Esophagus mucosa (tissue), 1 donor: ENCODE results near the gene ATXN1. TPM values are rescaled to one million over a fixed set of nuclear protein-coding genes. Genes with fewer than 3 reads are reported as not detected.
A peak's percentile ranks its signal among the peaks of the same experiment; 100 is the strongest.

Source experiments
- ATAC-seq: fragments of 200-7000 bp; cut with Tn5 transposase; one replicate; pipeline ENCODE4 v1.9.1; 2020
- total RNA-seq: library from RNA; stranded (reverse); gene quantifications from one replicate; pipeline ENCODE4 v1.2.4, GENCODE V29; 2023
- donor health status: DM: yes; HTN: yes; CAD: no.

ATXN1 gene
- total RNA-seq, 1 donor from 2014 or later: 29.3 TPM

GRCh38 chr6:16321826-16322225, 439.4 kb downstream of the ATXN1 start:
- no peak for ATAC-seq

- no peak for ATAC-seq
Observed at GRCh38 chr6:16321341-16321710, 439.9 kb downstream of the ATXN1 start.

GRCh38 chr6:16320533-16321340, 440.5 kb downstream of the ATXN1 start:
- ATAC-seq: no peak

- ATAC-seq: peak; percentile 67
Observed at GRCh38 chr6:16319813-16320532, 441.3 kb downstream of the ATXN1 start.

- ATAC-seq: no peak
Observed at GRCh38 chr6:16318953-16319720, 442.1 kb downstream of the ATXN1 start.

- peak; percentile 24 for ATAC-seq
Observed at GRCh38 chr6:16318538-16318937, 442.7 kb downstream of the ATXN1 start.

- no peak for ATAC-seq
Observed at GRCh38 chr6:16316741-16317251, 444.5 kb downstream of the ATXN1 start.

GRCh38 chr6:16314296-16314695, 447.0 kb downstream of the ATXN1 start:
- no peak for ATAC-seq

GRCh38 chr6:16313732-16314131, 447.5 kb downstream of the ATXN1 start:
- no peak for ATAC-seq

- no peak for ATAC-seq
Observed at GRCh38 chr6:16311763-16312162, 449.5 kb downstream of the ATXN1 start.

GRCh38 chr6:16306334-16306733, 454.9 kb downstream of the ATXN1 start:
- no peak for ATAC-seq

GRCh38 chr6:16305788-16306187, 455.5 kb downstream of the ATXN1 start:
- ATAC-seq: no peak

- peak; percentile 53 for ATAC-seq
Observed at GRCh38 chr6:16305246-16305725, 456.0 kb downstream of the ATXN1 start.

- ATAC-seq: no peak
Observed at GRCh38 chr6:16302721-16303552, 458.3 kb downstream of the ATXN1 start.

GRCh38 chr6:16301511-16301910, 459.7 kb downstream of the ATXN1 start:
- no peak for ATAC-seq

GRCh38 chr6:16299861-16300260, 461.4 kb downstream of the ATXN1 start:
- ATAC-seq: no peak

- ATAC-seq: no peak
Observed at GRCh38 chr6:16296061-16296670, 465.1 kb downstream of the ATXN1 start.

GRCh38 chr6:16295471-16295870, 465.8 kb downstream of the ATXN1 start:
- ATAC-seq: no peak

- no peak for ATAC-seq
Observed at GRCh38 chr6:16295060-16295459, 466.2 kb downstream of the ATXN1 start.

GRCh38 chr6:16294371-16294770, 466.9 kb downstream of the ATXN1 start:
- ATAC-seq: no peak

- ATAC-seq: peak; percentile 58
Observed at GRCh38 chr6:16292942-16293341, 468.3 kb downstream of the ATXN1 start.
